HG02840 (cell line): Measurements from ENCODE around the gene GAPDH.
"Not testable (repeated sequence)": the region's sequence is repeated elsewhere in the genome, so short reads cannot be mapped to it uniquely, and the experiment has no call there.

Experiments used
- ATAC-seq: cut with Tn5 transposase; IDR thresholded peaks from one replicate; pipeline ENCODE4 v1.9.1; 2021; ENCODE audit warnings: mild to moderate bottlenecking, moderate library complexity, moderate number of reproducible peaks; ENCODE audit not compliant: unreplicated experiment, low FRiP score

The GAPDH gene

DNA sequence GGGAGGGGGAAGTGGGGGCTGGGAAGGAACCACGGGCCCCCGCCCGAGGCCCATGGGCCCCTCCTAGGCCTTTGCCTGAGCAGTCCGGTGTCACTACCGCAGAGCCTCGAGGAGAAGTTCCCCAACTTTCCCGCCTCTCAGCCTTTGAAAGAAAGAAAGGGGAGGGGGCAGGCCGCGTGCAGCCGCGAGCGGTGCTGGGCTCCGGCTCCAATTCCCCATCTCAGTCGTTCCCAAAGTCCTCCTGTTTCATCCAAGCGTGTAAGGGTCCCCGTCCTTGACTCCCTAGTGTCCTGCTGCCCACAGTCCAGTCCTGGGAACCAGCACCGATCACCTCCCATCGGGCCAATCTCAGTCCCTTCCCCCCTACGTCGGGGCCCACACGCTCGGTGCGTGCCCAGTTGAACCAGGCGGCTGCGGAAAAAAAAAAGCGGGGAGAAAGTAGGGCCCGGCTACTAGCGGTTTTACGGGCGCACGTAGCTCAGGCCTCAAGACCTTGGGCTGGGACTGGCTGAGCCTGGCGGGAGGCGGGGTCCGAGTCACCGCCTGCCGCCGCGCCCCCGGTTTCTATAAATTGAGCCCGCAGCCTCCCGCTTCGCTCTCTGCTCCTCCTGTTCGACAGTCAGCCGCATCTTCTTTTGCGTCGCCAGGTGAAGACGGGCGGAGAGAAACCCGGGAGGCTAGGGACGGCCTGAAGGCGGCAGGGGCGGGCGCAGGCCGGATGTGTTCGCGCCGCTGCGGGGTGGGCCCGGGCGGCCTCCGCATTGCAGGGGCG is at the start of gene GAPDH:
GAPDH (plus strand) TSS at position 595 of the 772 bp plus-strand sequence. CDS start 316 bp downstream, outside the sequence.
- ATAC-seq: peak; percentile 59

DNA sequence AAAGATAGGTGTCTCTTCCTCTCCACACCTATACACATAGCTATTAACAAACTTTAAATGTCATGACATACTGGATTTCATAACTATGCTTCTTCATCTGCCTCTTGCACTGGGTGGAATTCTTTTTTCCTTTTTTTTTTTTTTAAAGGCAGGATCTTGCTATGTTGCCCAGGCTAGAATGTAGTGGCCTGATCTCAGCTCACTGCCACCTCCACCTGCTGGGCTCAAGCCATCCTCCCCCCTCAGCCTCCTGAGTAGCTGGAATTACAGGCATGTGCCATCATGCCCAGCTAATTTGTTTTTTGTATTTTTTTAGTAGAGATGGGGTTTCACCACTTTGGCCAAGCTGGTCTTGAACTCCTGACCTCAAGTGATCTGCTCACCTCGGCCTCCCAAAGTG is 46.1 kb upstream of the GAPDH start:
- no peak for ATAC-seq

DNA sequence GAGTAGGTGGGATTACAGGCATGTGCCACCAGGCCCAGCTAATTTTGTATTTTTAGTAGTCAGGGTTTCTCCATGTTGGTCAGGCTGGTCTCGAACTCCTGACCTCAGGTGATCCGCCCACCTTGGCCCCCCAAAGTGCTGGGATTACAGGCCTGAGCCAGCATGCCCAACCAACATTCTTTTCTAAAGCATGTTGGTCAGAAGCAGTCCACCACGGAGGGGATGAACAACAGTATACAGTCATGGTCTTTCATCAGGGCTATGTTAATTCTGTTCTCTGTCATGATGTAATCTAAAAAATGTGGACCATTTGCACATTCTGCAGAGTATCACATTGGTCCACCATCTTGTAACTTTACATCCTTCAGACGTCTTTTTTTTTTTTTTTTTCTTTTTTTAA is 44.9 kb upstream of the GAPDH start:
- no peak for ATAC-seq

DNA sequence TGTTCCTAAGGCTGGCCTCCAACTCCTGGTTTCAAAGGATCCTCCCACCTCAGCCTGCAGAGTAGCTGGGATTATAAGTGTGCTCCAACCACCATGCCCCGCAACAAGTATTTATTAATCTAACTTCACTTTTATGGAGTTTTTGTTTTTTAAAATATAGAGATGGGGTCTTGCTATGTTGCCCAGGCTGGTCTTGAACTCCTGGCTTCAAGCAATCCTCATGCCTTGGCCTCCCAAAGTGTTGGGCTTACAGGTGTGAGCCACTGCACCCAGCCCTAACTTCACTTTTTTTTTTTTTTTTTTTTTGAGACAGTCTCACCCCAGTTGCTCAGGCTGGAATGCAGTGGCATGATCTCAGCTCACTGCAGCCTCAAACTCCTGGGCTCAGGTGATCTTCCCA is 43.6 kb upstream of the GAPDH start:
- ATAC-seq: not testable (repeated sequence)

DNA sequence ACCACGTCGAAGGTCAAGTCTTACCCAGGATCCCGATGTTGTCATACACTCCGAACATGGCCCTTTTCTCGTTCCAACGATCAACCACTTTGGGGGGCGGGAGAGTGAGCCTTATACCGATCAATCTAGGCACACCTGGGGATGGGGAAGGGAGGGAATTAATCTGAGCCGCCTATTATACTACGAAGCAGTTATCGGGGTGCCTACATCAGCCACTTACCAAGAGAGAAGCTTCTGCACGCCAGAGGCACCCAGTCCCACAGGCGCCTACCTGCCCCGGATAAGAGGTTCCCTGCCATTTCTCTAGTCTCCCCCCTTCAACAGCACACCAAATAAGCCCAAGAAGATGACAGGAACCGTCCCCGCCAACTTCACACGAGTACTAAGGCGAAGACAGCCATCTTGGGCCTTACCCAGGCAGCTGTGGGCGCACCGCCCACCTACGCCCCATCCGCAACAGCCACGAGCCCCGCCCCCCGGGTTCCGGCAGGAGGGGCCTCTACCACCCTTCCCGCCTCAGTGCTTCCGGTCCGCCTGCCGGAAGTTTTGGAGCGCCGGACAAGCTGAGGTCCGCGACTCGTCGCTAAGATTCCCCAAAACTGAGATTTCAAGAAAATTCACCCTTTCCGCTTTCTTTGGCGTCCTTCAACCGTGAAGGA is 41.4 kb upstream of the GAPDH start, which contains the start of gene MRPL51:
MRPL51 (minus strand) TSS at position 425 of the 659 bp plus-strand sequence; CDS start at position 299, 126 bp downstream.
- peak; percentile 56 for ATAC-seq

DNA sequence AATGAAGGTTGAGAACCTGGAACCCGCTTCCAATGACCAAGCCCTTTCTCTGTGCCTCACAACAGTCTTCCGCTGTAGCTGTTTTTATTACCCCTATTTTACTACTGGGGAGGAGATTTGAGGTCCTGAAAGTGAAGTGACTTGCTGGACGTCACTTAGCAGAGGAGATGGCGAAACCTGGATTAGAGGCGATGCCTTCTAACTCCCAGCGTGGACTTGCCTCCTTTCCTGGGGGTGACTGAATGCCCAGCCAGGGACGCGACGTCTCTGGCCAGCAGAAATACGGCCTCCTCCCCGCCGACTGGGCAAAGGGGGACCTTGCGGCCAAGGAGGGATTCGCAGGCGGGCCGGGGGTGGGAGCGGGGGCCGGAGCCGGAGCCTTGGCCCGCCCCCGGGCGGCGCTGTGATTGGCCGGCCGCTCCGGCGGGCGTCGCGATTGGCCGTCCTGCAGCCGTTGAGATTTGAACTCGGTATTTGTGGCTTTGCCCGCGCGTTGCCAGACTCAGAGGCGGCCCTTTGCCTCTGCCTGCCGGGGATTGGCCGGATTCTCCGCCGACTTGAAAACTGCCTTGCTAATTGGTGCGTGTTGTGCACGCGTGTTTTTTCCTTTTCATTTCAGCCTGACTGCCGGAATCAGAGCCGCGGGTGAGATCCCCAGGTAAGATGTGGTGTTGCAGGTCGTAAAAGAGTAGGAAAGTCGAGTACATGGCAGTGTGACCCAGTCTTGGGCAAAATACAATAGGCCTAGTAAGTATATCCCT is 40.6 kb upstream of the GAPDH start, which contains the start of gene NCAPD2:
NCAPD2 (plus strand) TSS at position 606 of the 761 bp plus-strand sequence. CDS start 997 bp downstream, outside the sequence.
- ATAC-seq: peak; percentile 87

DNA sequence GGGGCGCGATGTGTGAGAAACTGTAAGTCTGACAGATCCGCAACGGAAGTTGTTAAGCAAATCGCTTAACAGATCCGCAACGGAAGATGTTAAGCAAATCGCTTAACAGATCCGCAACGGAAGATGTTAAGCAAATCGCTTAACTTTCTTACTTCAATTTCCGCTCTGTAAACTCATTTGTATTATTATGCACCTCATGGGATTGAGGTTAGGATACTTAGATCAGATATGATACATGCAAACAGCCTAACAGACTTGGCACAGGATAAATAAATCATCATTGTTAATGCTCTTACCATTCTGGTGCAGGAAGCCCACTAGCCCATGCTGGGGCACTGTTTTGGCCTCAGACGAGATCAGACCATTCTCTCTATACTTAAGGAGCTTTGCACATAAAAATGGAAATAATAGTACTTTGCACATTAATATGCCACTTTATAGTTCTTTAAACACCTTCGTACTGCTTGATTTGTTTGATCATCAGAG is 40.0 kb upstream of the GAPDH start:
- ATAC-seq: peak; percentile 35

DNA sequence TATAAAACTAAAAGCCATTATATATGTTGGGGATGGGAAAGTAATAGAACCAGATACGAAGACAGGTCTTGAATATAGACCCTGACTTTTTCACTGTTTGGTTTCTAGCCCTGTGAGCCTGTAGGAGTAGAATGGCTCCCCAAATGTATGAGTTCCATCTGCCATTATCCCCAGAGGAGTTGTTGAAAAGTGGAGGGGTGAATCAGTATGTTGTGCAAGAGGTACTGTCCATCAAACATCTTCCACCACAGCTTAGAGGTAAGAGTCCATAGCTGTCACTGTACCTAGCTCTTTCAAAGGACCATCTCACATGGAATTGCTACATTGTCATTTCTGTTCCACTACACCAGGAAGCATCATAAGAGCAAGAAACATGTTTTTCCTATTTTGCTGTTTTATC is 39.3 kb upstream of the GAPDH start:
- no peak for ATAC-seq

DNA sequence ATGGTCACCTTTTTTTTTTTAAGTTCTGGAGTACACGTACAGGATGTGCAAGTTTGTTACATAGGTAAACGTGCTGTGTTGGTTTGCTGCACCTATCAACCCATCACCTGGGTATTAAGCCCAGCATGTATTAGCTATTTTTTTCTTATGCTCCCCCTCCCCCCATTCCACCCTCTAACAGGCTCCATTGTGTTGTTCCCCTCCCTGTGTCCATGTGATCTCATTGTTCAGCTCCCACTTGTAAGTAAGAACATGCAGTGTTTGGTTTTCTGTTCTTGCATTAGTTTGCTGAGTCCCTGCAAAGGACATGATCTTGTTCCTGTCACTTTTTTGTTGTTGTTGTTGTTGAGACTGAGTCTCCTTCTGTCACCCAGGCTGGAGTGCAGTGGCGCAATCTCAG is 37.0 kb upstream of the GAPDH start:
- not testable (repeated sequence) for ATAC-seq

DNA sequence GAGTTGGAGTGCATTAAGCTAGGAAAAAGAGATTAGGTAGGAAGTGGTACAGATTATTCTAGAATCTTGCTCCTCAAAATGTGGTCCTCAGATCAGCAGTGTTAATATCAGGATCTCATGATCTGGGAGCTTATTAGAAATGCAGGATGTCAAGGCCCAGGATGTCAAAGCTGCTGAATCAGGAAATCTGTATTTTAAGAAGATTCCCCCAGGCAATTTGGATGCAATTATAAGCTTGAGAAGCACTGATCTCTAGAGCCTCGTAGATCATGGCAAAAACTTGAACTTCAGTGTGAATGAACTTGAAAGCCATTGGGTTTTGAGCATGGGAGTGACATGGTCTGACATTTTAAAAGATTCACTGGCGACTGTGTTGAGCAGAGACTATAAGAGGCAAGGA is 33.9 kb upstream of the GAPDH start:
- ATAC-seq: no peak

DNA sequence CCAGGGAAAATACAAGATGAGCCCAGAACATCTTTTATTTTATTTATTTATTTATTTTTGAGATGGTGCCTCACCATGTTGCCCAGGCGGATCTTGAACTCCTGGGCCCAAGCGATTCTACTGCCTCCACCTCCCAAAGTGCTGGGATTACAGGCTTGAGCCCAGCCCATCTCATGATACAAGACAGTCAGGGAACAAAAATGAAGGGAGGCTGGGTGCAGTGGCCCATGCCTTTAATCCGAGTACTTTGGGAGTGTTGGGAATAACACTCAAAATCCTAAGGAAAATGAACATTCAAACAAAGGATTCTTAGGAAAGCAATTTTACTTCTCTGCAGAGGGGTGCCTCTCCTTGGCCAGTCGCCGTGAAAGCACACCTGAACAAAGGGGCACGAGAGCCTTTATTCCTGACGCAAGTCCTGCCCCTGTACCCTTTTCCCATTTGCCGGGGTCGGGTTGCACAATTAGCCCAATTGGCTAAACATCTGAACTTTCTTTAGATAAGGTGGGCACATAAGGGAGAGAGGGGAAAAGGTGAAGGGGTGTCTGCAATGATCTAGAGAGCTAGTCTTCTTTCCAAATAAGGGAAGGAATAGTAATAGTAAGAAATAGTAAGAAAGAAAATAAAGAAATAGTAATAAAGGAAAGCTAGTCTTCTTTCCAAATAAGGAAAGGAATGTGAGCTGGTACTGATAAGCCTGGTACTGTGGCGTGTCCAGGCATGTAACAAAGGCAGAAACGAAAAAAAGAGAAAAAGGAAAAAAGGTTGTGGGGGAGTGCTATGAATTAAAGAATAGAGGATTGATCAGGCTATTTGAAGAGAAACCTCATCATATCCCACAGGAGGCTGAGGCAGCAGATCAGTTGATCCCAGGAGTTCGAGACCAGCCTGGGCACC is 27.0 kb upstream of the GAPDH start:
- no peak for ATAC-seq

DNA sequence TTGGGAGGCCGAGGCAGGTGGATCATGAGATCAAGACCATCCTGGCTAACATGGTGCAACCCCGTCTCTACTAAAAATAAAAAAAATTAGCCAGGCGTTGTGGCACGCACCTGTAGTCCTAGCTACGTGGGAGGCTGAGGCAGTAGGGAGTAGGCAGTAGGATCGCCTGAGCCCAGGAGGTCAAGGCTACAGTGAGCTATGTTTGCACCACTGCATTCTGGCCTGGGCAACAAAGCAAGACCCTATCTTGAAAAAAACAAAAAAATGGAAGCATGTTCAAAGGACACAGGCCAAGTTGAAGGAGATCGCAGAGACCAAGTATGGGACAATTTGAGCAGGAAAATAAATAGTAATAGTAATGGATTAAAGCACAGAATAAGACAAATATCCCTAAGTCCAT is 26.2 kb upstream of the GAPDH start:
- ATAC-seq: no peak

DNA sequence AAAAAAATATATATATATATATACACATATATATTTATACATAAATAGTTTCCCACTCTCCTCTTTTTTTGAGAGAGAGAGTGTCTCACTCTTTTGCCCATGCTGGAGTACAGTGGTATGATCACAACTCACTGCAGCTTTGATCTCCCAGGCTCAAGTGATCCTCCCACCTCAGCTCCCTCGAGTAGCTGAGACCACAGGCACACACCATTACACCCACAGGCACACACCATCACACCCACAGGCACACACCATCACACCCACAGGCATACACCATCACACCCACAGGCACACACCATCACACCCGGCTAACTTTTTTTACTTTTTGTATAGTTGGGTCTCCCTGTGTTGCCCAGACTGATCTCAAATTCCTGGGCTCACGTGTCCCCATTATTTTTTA is 14.1 kb upstream of the GAPDH start:
- no peak for ATAC-seq

DNA sequence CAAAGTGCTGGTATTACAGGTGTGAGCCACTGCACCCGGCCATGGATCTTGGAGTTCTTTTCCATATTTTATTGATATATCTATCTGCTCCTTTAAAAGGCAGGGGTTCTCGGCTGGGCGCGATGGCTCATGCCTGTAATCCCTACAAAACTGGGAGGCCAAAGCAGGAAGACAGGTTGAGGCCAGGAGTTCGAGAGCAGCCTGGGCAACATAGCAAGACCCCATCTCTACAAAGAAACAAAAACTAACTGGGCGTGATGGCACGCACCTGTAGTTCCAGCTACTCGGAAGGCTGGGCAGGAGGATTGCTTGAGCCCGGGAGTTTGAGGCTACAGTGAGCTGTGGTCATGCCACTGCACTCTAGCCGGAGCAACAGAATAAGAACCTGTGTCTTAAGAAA is 12.1 kb upstream of the GAPDH start:
- ATAC-seq: no peak

DNA sequence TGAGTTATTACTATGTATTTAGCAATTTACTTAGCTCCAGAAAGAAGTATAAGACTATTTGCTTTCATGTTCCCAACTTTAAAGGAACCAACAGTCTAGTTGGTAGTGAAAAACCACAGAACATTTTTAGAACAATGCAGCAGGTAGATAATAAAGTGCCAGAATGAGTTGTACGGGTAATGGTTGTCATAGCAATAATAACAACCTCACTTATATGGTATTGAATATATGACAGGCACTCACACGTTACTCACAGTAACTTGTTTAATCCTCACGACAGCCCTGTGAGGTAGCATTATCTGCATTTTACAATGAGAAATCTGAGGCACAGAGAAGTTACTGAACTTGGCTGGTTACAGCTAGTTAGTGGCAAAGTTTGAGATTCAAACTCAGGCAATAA is 10.6 kb upstream of the GAPDH start:
- no peak for ATAC-seq

DNA sequence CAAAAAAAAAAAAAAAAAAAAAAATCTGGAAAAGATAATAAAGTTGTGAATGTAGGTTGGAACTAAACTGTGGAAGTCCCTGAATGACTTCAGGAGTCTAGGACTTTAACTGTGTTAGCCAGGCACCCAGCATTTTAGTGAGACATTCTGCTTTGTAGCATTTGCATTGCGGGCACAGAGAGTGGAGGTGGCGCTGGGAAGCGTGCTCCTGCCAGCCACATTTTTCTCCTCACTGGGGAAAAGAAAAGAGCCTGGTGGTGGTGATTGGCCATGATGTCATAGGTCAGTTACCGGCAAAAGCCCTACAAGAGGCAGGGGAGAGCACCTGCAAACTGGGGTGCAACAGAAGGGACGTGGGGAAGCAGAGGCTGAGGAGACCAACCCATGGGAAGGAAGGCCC is 9.7 kb upstream of the GAPDH start:
- ATAC-seq: no peak

DNA sequence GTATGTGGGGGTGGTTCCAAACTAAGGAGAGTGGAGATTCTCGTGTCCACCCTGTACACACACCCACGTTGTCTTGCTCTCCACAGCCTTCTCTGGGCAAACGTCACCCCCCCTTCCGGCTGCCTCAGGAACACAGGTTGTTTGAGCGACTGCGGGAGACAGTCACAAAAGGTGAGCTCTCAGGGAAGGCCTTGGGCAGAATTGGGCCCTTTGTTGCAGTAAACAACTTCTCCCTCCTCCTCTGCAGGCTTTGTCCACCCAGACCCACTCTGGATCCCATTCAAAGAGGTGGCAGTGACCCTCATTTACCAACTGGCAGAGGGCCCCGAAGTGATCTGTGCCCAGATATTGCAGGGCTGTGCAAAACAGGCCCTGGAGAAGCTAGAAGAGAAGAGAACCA is 8.1 kb upstream of the GAPDH start:
- no peak for ATAC-seq

DNA sequence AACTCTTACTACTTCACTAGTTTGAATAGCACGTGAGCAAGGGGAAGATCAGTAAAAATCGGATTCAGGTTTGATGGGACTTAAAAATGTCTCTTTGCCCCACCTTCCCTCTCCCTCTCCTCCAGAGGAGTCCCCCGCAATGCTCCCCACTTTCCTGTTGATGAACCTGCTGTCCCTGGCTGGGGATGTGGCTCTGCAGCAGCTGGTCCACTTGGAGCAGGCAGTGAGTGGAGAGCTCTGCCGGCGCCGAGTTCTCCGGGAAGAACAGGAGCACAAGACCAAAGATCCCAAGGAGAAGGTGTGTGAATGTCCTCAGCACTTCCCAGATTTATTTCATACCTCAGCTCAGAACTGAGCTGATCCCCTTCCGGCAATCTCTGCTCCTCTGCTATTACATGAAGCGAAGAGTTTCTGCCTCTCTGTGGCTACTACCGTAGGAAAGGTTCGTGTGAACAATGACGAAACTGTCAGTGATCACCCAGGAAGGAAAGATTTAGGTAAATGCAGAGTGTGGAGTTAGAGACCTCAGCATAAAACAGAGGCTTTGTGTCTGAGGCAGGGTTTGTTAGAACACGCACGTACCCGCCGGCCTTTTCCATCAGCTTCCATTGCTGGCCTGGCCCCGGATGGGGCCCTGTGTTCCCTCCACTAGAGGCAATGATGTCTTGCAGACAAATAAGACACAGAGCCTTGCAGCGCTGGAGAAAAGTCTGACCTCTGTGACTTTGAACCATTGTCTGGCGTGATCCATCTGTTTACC is 7.4 kb upstream of the GAPDH start:
- ATAC-seq: no peak

DNA sequence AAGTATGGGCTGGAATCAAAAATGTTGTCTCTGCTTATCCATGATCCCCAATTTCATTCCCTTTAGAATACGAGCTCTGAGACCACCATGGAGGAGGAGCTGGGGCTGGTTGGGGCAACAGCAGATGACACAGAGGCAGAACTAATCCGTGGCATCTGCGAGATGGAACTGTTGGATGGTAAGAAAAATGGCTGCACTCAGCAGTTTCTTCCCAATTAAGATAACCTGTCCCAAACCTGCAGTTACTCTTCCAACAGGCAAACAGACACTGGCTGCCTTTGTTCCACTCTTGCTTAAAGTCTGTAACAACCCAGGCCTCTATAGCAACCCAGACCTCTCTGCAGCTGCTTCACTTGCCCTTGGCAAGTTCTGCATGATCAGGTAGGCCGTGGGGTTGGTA is 6.6 kb upstream of the GAPDH start:
- ATAC-seq: no peak
